GM12872 (cell line): Measurements from ENCODE around the gene HDAC4.

Experiments used
- TF ChIP-seq, protein P1 (sequence below): IDR thresholded peaks from 3 replicates; pipeline ENCODE4 v1.5.1; 2011; ENCODE audit warnings: low read depth, mild to moderate bottlenecking, low read length, moderate library complexity; ENCODE audit not compliant: insufficient read depth

HDAC4 gene

DNA sequence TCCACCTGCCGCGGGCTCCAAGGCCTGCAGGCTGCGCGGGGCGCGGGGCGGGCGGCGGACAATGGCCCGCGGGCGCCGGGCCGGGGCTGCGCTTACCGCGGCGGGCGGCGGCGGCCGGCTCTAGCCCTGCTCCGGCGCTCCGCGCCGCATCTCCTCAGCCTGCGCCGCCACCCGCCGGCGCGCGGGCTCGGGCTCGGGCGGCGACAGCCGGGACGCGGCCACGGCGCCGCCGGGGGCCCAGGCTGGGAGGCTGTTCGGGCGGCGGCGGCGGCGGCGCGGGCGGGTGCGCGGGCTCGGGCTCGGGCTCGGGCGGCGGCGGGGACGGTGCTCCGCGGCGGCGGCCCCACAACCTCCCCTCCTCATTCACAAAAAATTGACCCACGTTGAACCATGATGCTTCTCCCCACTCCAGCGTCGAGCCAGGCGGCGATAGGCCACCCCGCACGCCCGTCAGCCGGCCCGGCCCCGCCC is at the start of gene HDAC4:
Gene HDAC4, minus strand, starts transcription at position 425 of the 471 bp plus-strand sequence. CDS start 48,321 bp downstream, outside the sequence.
- TF ChIP-seq, protein P1, sequence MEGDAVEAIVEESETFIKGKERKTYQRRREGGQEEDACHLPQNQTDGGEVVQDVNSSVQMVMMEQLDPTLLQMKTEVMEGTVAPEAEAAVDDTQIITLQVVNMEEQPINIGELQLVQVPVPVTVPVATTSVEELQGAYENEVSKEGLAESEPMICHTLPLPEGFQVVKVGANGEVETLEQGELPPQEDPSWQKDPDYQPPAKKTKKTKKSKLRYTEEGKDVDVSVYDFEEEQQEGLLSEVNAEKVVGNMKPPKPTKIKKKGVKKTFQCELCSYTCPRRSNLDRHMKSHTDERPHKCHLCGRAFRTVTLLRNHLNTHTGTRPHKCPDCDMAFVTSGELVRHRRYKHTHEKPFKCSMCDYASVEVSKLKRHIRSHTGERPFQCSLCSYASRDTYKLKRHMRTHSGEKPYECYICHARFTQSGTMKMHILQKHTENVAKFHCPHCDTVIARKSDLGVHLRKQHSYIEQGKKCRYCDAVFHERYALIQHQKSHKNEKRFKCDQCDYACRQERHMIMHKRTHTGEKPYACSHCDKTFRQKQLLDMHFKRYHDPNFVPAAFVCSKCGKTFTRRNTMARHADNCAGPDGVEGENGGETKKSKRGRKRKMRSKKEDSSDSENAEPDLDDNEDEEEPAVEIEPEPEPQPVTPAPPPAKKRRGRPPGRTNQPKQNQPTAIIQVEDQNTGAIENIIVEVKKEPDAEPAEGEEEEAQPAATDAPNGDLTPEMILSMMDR, result no peak

DNA sequence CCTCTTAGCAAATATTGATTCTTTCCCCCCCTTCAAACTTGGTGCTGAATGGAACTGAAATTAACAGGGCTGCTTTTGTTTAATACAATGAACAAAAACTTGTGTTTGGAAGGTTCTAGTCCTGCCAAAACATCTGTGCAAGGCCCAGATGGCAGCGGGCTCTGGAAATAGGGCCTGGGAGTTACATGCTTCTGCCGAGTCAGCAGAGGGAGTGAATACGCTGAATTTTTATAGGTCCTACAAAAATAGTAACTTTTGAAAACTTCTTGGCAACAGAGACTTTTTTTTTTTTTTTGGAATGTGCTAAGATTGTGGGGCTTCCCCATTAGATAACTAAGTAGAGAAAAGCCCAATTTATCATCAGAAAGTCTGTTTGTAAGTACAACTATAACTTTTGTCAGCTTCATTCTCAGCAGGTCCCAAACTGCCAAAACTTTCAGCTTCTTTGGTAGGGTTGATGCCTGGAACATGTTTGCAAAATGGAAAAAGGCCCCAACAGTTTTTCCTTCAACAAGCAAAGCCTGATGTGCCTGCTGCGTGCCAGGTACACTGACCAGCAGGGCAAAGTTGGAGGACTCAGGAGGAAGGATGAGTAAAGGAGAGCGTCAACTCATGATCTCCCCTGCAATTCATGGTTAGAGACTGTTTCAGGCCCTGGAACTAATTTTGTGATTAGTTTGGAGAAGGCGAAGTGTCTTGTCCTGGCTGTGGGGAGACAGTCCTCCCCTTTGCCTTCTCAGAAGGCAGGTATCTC is 45.1 kb upstream of the HDAC4 start:
- TF ChIP-seq, protein P1, result no peak

DNA sequence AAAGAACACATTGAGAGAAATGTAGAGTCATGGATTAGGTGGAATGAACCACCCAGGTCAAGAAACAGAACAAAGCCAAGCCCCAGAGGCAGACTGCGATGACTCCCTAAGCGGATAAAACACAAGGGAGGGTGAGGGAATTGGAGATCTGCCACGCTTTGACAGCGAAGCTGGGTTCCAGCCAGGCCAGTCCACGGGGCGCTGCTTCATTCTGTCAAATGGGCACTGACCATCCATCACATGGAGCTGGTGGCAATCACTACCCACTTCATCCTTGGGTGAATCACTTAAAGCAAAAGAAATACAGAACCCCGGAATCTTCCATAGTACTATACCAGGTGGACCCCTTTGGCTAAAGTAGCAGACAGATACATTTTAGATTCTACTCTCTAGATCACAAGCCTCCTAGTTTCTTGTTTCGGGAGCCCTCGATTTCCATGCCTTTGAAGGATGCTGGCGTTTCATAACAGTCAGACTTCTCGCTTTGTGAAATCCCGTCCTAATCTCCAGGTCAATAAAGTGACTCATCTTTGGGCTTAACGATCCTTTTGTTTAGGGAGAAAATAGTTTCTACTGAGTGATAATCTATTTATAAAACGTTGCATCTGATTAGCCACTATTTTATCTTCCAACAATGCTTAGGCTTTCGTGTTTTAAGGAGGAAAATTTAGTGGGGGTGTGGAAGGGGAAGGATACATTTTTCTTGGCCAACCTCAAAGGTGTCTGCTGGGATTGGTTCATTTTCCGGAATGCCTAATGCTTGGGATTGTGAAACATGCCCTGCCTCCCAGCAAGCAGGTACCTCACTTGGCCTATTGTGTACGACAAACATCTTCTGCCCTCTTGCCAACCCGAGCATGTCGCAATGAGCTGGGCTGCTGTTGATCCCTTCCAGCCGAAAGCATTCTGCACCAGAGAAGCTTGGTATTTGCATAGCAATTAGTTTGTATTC is 44.1 kb upstream of the HDAC4 start:
- TF ChIP-seq, protein P1, result no peak

DNA sequence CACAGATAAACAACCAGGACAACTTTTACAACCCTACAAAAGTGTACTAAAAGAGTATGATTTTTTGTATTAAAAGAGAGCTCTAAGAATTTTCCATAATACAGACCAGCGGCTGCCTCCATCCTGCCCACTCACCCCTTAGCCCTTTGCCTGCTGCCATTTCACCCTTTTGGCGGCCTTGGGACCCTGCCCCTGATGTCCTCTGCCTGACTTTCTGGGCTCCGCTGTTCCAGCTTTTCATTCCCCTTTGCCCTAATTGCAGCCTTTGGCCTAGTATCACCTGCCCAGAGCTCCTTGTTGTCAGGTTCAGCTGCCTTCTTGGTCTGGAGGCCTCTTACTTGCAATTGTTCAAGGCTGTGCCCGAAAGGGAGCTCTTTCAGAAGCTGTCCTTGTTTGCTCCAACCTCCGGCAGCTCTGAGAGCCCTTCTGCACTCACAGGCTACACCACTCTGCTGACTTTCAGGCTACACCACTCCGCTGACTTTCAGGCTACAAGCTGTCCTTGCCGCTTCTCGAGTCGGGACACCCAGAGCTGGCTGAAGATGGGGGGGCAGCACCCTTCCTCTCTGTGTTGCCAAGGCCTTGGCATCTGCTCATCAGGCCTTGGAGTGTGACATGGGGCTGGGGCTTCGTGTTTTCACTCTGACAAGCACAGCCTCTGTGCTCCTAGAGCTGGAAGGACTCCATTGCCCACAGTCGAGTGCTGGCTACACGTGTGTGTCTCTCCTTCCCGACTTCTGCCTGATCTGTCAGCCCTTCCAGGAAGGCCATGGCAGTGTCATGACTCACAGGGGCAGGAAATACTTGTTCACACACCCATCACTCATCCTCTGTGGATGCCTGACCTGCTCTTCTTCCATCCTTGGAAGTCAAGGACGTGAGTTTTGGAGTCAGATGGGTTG is 43.1 kb upstream of the HDAC4 start:
- TF ChIP-seq, protein P1, result no peak

DNA sequence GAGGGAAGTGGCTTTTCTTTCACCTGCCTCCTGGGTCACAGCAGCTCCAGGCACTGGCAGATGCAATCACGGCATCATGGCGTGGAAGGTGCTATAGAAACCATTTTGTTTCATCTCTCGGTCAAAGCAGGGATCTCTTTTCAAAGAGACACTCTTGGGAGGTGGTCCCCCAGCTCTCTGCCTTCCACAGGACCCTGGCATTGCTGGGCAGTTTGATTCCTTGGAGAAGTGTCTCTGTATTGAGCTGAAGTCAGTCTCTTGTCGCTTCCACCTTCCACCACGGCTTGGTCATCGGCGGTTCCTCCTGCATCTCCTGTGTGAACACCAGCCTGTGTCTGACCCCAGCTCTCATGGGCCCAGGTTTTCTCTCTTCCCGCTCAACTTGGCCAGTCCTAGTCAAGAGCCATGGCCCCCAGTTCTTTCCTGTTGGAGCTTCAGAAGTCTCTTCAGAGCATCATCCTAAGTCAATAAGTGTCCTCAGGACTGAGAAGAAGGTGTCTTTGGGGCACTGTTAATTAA is 42.3 kb upstream of the HDAC4 start:
- TF ChIP-seq, protein P1, result no peak

DNA sequence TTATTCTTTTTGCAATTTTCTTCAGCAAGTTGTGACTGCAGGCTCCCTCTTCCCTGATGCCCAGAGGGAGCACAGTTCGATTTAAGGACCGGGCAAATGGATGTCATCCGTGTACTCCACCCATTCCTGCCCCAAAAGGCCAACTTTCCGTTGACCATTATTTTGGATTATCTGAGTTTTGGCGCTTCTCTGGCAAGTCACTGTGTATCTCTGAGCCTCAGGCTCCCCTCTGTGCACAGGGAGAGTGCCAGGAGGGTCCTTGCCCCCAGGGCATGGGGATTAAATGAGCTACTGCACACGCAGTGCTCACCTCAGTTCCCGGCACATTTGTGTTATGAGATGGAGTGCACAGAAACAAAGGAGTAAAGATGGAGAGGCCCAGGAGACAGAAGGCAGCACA is 41.4 kb upstream of the HDAC4 start:
- TF ChIP-seq, protein P1, result no peak
